SK-N-SH (cell line): ENCODE results near the gene TTLL6.

Source experiments
- CTCF ChIP-seq: fragments of 200-600 bp; sonication (generic); IDR thresholded peaks from 2 replicates; pipeline ENCODE4 v1.6.1; 2017; ENCODE audit warnings: antibody characterized with exemption, mild to moderate bottlenecking, moderate library complexity
- POLR2AphosphoS5 ChIP-seq: IDR thresholded peaks from 2 replicates; pipeline ENCODE4 v1.6.1; 2012; ENCODE audit warnings: low read depth, low read length
- TAF1 ChIP-seq: IDR thresholded peaks from 2 replicates; pipeline ENCODE4 v1.6.1; 2012; ENCODE audit warnings: low read depth, mild to moderate bottlenecking, low read length, moderate library complexity, borderline replicate concordance
- TEAD4 ChIP-seq: IDR thresholded peaks from 2 replicates; pipeline ENCODE4 v1.4.0; 2012; ENCODE audit warnings: mild to moderate bottlenecking, borderline replicate concordance; ENCODE audit not compliant: insufficient read depth

- TF ChIP-seq CTCF: no peak
- no peak for TF ChIP-seq POLR2AphosphoS5
- no peak for TF ChIP-seq TAF1
- no peak for TF ChIP-seq TEAD4
These were observed 86.8 kb downstream of the TTLL6 start for GRCh38 chr17:48730240-48730550.
